IPS-18c (cell line): ENCODE results near the gene TBC1D2.

Experiments
- H3K4me3 ChIP-seq: 2 replicates; pipeline ENCODE4 v1.7.0; 2013; ENCODE audit warnings: low read depth, mild to moderate bottlenecking, low read length, moderate library complexity; ENCODE audit not compliant: insufficient read depth
- H3K9me3 ChIP-seq: one replicate; pipeline ENCODE4 v1.6.1; 2013; ENCODE audit warnings: mild to moderate bottlenecking, low read length, moderate library complexity; ENCODE audit not compliant: control insufficient read depth, insufficient read depth

The TBC1D2 gene

DNA sequence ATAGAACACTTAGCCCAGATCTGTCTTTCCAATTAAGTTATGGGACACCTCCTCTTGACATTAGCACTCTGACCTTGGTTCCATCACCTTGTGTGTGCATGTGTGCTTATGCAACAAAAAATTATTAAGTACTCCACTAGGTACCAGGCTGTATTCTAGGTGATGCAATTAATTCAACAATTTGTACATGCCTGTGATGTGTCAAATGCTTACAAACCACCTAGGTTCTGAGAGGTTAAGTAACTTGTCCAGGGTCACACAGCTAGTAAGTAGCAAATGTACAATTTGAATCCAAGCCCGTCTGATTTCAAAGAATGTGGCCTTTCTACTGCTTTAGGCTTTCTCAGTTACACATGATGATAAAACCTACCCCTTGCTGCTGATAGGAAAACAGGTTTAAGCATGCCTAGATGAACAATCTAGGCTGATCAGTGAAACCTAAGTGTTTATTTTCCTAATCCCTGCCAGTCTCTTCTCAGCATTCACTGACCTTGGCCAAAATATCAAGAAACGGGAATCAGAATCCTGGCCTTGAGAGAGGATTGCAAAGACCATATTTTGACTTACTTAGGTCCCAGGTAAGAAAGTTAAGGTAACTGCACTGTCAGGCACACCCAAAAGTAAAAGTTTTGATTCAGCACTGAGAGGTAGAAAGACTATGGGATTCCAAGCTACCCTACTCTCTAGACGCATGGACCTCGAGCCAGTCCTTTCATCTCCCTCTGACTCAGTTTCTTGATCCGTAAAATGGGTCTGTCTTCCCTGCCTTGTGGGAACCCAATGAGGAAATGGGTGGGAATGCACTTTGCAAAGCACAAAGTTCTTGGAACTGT, 1.0 kb downstream of the TBC1D2 start:
- H3K9me3 ChIP-seq, result no peaks in the 10 kb centered on the region
- peak overlapping the region; percentile 69 for H3K4me3 ChIP-seq

DNA sequence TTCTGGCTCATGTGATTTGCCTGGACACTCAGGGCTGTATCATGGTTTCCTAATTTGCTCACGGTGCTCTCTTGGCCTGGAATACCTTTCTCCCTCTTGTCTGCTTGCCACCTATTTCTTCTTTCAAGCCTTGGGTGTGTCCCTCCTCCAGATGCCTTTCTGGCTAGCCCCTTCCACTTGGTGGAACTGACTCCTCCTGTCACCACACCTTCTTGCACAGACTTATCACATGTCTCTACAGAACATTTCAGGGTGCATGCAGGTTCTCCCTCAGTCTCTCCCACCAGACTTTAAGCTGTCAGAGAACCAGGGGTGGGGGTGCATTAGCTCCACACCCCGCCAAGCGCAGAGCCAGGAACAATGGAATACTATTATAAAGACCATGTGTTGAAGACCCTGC, 1.9 kb downstream of the TBC1D2 start:
- H3K9me3 ChIP-seq, result no peaks in the 10 kb centered on the region
- no peak overlapping the region for H3K4me3 ChIP-seq

DNA sequence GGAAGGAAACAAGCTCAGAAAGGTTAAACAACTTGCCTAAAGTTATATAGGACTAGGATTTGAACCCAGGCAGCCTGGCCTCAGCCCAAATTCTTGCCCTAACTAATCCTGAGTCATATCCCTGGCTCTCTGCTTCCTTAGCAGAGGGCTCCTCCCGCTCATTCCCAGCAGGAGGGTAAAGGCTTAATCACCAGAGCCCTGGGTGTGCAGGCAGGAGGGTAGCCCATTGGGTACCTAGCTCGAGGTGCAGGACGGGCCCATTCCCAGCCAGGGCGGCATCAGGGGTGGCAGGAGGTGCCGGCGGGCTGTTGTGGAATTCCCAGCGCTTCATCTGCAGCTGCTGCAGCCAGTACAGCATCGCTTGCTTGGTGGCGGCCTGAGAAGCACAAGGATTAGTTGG, 3.9 kb downstream of the TBC1D2 start:
- Histone ChIP-seq H3K9me3 (no peaks in the 10 kb centered on the region), H3K4me3 (no peak overlapping the region)

GRCh38 chr9:98249771-98250170, 5.7 kb downstream of the TBC1D2 start:
- Histone ChIP-seq H3K4me3 (no peak overlapping the region), H3K9me3 (no peaks in the 10 kb centered on the region)

DNA sequence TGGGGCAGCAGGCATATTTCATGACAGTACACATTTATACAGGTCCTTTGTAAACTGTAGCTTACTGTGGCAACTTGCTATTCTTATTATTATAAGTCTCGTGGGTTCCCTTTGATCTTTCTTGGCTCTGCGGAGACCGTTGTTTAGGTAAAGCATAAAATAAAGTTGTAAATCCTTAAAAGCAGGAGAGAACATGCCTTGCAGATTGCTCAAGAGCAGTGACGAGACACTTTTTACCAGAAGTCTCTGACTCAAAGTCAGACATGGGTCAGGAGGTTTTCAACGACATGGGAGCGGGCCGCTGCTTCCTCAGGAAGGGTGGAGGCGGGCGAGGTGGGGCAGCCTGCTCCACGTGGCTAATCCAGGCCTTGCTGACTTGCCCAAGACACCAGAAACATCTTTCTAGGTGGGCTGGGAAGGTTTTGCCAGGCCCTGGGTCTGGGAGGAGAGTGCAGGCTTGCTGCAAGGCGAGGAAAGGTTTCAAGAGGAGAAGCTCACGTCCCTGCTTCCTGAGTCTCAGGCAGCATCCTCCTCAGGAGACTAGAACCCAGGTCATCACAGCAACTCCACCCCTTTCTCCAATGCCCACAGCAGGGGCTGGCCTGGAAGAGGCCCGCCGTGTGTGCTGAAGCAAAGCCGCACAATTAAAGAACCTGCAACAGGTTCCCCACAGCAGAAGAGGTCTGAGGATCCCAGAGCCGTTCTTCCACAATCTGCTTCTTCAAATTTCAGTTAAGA, 6.5 kb downstream of the TBC1D2 start:
- Histone ChIP-seq H3K4me3 (no peak overlapping the region), H3K9me3 (no peaks in the 10 kb centered on the region)

- Histone ChIP-seq H3K4me3 (no peak overlapping the region), H3K9me3 (no peaks in the 10 kb centered on the region)
These were observed 7.4 kb downstream of the TBC1D2 start for GRCh38 chr9:98247831-98248657.

- no peaks in the 10 kb centered on the region for H3K9me3 ChIP-seq
- no peak overlapping the region for H3K4me3 ChIP-seq
These were observed 13.0 kb downstream of the TBC1D2 start for GRCh38 chr9:98242426-98242825.

GRCh38 chr9:98241357-98242300, 13.8 kb downstream of the TBC1D2 start:
- Histone ChIP-seq H3K4me3 (no peak overlapping the region), H3K9me3 (no peaks in the 10 kb centered on the region)

DNA sequence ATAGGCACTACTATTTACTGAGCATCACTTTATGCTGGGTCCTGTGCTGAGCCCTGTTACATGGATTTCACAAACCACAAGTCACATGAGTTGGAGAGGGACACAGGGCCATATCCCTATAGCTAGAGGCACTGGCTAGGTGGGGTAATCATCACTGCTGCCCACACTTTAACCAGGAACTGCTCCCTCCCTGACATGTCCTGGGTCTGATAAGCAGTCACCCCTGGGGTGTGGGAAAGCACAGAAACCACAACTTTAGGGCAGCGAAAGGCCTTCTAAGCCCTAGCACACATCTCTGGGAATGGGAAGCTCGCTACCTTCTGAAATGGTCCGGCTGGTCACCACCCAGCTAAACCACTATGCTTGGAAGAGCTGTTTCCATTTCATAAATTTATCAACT, 15.0 kb downstream of the TBC1D2 start:
- Histone ChIP-seq H3K9me3 (no peaks in the 10 kb centered on the region), H3K4me3 (no peak overlapping the region)

DNA sequence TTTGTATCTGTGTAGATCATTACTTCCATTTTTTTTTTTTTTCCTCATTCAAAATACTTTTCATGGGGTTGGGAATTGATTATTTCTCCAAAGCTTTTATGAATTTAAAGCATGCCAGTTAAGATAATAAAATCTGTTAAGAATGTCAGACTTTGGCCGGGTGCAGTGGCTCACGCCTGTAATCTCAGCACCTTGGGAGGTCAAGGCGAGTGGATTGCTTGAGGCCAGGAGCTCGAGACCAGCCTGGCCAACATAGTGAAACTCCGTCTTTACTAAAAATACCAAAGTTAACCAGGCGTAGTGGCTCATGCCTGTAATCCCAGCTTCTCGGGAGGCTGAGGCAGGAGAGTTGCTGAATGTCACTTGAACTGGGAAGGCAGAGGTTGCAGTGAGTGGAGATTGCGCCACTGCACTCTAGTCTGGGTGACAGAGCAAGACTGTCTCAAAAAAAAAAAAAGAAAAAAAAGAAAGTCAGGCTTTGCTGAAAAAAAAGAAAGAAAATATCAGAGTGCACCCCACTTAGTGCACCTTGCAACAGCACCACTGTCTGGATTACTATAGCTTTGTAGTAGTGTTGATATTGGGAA, 18.5 kb downstream of the TBC1D2 start:
- Histone ChIP-seq H3K9me3 (no peaks in the 10 kb centered on the region), H3K4me3 (no peak overlapping the region)

DNA sequence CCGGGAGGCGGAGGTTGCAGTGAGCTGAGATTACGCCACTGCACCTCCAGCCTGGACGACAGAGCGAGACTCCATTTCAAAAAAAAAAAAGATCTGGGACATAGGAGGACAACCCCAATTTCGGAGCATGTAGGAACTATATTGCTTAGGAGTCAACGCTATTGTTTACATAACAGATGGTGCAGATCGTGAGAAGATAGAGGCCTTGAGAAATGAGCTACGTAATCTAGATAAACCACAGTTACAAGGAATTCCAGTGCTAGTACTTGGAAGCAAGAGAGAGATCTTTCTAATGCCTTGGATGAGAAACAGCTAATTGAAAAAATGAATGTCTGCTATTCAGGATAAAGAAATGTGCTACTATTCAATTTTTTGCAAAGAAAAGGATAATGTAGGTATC, 20.3 kb downstream of the TBC1D2 start:
- no peaks in the 10 kb centered on the region for H3K9me3 ChIP-seq
- H3K4me3 ChIP-seq, result no peak overlapping the region

GRCh38 chr9:98234245-98234825, 21.1 kb downstream of the TBC1D2 start:
- H3K9me3 ChIP-seq, result no peaks in the 10 kb centered on the region
- no peak overlapping the region for H3K4me3 ChIP-seq

- no peak overlapping the region for H3K4me3 ChIP-seq
- no peaks in the 10 kb centered on the region for H3K9me3 ChIP-seq
These were observed 22.5 kb downstream of the TBC1D2 start for GRCh38 chr9:98232926-98233325.

DNA sequence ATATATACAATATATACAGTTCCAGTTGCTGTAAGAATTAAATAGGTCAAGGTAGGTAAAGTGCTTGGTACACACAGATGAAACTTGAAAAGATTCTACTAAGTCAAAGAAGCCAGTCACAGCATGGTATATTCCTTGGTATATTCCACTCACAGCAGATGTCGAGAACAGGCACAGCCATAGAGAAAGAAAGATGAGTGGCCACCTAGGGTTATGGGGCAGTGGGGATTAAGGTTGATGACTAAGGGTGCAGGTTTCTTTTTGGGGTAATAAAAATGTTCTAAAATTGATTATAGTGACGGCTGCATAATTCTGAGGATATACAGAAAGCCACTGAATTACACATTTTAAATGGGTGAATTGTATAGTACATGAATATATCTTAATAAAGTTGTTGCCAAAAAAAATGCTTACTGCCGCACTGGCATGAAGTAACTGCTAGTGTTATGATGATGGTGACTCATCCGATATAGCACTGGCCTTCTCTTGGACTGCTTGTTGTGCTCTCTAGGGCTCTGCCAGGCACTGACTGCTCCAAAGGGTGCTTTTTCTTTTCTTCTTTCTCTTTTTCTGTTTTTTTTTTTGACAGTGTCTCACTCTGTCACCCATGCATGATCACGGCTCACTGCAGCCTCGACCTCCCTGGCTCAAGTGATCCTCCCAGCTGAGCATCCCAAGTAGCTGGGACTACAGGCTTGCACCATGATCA, 23.5 kb downstream of the TBC1D2 start:
- Histone ChIP-seq H3K4me3 (no peak overlapping the region), H3K9me3 (no peaks in the 10 kb centered on the region)

GRCh38 chr9:98230789-98231188, 24.7 kb downstream of the TBC1D2 start:
- Histone ChIP-seq H3K4me3 (no peak overlapping the region), H3K9me3 (no peaks in the 10 kb centered on the region)

GRCh38 chr9:98230304-98230703, 25.1 kb downstream of the TBC1D2 start:
- Histone ChIP-seq H3K9me3 (no peaks in the 10 kb centered on the region), H3K4me3 (no peak overlapping the region)
